ENCODE results near the gene RFC2.

DNA sequence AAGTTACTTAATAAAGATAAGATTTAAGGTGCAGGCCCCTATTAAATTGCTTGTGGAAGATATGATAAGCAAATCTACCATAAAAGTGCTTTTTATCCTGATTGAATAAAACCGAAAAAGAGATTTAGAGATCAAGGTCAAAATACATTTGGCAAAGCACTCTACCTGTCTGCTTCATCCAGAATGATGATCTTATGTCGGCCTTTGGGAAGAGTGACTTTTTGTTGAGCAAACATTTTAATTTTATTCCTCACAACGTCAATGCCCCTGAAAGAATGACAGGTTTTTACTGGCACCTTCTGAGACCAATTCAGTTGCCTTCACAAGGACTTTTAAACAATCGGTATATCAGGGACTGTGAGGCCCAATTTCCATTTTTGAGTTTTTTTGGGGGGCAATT lies 7.7 kb downstream of the RFC2 start:
- TF ChIP-seq EZH2phosphoT487 (IDR thresholded peaks at IDR 0.05; ENCODE audit: borderline replicate concordance): no peak
- TF ChIP-seq, protein P1, sequence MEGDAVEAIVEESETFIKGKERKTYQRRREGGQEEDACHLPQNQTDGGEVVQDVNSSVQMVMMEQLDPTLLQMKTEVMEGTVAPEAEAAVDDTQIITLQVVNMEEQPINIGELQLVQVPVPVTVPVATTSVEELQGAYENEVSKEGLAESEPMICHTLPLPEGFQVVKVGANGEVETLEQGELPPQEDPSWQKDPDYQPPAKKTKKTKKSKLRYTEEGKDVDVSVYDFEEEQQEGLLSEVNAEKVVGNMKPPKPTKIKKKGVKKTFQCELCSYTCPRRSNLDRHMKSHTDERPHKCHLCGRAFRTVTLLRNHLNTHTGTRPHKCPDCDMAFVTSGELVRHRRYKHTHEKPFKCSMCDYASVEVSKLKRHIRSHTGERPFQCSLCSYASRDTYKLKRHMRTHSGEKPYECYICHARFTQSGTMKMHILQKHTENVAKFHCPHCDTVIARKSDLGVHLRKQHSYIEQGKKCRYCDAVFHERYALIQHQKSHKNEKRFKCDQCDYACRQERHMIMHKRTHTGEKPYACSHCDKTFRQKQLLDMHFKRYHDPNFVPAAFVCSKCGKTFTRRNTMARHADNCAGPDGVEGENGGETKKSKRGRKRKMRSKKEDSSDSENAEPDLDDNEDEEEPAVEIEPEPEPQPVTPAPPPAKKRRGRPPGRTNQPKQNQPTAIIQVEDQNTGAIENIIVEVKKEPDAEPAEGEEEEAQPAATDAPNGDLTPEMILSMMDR (conservative IDR thresholded peaks at IDR 0.05; ENCODE audit: low read length): no peak

Data from Loucy (cell line).